Endodermal cell (in vitro differentiated cells): Measurements from ENCODE around the gene CHIC1. TPM values are rescaled to one million over a fixed set of nuclear protein-coding genes. Genes with fewer than 3 reads are reported as not detected.
"Not testable (repeated sequence)": the region's sequence is repeated elsewhere in the genome, so short reads cannot be mapped to it uniquely, and the experiment has no call there.

ENCODE experiments used
- DNase-seq: peaks from one replicate; pipeline ENCODE4 v3.0.0-alpha.2; 2017
- H3K27ac ChIP-seq: 2 replicates; pipeline ENCODE4 v1.5.1; 2013; ENCODE audit warnings: mild to moderate bottlenecking, low read depth, low read length, moderate library complexity
- H3K27me3 ChIP-seq: 2 replicates; pipeline ENCODE4 v1.6.1; 2013; ENCODE audit warnings: mild to moderate bottlenecking, low read length, moderate library complexity; ENCODE audit not compliant: insufficient read depth, control insufficient read depth, poor library complexity, severe bottlenecking
- H3K36me3 ChIP-seq: 2 replicates; pipeline ENCODE4 v1.7.0; 2013; ENCODE audit warnings: mild to moderate bottlenecking, low read length, moderate library complexity; ENCODE audit not compliant: control insufficient read depth, insufficient read depth
- H3K4me1 ChIP-seq: one replicate; pipeline ENCODE4 v1.7.0; 2013; ENCODE audit warnings: low read length; ENCODE audit not compliant: control insufficient read depth, insufficient read depth
- H3K4me3 ChIP-seq: 2 replicates; pipeline ENCODE4 v1.5.1; 2013; ENCODE audit warnings: mild to moderate bottlenecking, low read length, moderate library complexity
- H3K9ac ChIP-seq: 2 replicates; pipeline ENCODE4 v1.6.1; 2013; ENCODE audit warnings: mild to moderate bottlenecking, low read length, moderate library complexity; ENCODE audit not compliant: poor library complexity, severe bottlenecking; ENCODE audit errors: extremely low read depth
- H3K9me3 ChIP-seq: 2 replicates; pipeline ENCODE4 v1.6.1; 2013; ENCODE audit warnings: mild to moderate bottlenecking, low read length, moderate library complexity; ENCODE audit not compliant: control insufficient read depth
- H3K27ac Mint-ChIP-seq: 2 replicates; pipeline ENCODE4 v1.8.0; 2020; ENCODE audit warnings: mixed read lengths
- H3K27me3 Mint-ChIP-seq: 2 replicates; pipeline ENCODE4 v1.8.0; 2021; ENCODE audit warnings: mild to moderate bottlenecking, mixed read lengths; ENCODE audit not compliant: insufficient read depth
- H3K36me3 Mint-ChIP-seq: 2 replicates; pipeline ENCODE4 v1.8.0; 2020; ENCODE audit warnings: low read depth, mixed read lengths
- H3K4me1 Mint-ChIP-seq: 2 replicates; pipeline ENCODE4 v1.8.0; 2020; ENCODE audit warnings: mixed read lengths
- H3K4me3 Mint-ChIP-seq: 2 replicates; pipeline ENCODE4 v1.8.0; 2020; ENCODE audit warnings: mild to moderate bottlenecking, moderate library complexity, mixed read lengths
- H3K9me3 Mint-ChIP-seq: 2 replicates; pipeline ENCODE4 v1.8.0; 2020; ENCODE audit warnings: mild to moderate bottlenecking, mixed read lengths
- WGBS, 2 experiments: methylation state at CpG; one replicate each; pipeline versions ENCODE4 v1.1.5 to v1.1.7; 2013; ENCODE audit warnings: missing lambda C conversion rate in 2 of 2, mixed read lengths in 1 of 2; ENCODE audit not compliant: insufficient coverage in 1 of 2, insufficient read length in 1 of 2; 5-methylcytosine and 5-hydroxymethylcytosine counted together
- total RNA-seq, 2 donors: library from RNA; stranded (reverse); fragmentation: NEBNext Ultra II Directional in 1 of 2; extraction: Animal tissue kit (Norgen Biotek cat#: 25700) in 1 of 2; gene quantifications; 2 replicates in 1 of 2; 3 replicates in 1 of 2; pipeline ENCODE4 v1.2.1, GENCODE V29; 2021
- TF ChIP-seq, protein P1 (sequence below): fragments of 200-600 bp; sonication (generic); conservative IDR thresholded peaks from 2 replicates; pipeline ENCODE4 v1.5.0; 2021; ENCODE audit warnings: antibody characterized with exemption, mild to moderate bottlenecking

CHIC1 gene
- total RNA-seq, 2 donors from 2014 or later = 6.1 to 7.4 TPM

DNA sequence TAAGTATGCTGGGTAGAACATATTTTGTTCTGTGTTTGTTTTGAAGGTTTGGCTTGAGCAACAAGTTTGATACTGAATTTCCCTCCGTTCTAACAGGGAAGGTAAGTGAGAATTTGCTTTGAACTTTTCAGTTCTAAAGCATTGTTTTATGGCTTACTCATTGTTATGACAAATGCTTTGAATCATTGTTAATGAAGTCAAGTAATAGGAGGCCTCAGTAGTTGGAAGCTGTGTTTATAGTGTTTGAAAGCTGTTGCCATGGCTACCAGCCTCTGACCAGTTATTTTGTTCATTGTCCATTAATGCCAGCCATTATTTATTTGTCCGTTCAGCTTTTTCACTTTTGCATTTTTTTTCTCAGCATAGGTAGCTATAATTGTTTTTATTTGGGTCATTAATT, 14.4 kb downstream of the CHIC1 start:
- Histone ChIP-seq H3K27ac (no peak overlapping the region), H3K4me3 (no peak overlapping the region), H3K36me3 (no peaks in the 10 kb centered on the region), H3K4me1 (no peaks in the 10 kb centered on the region), H3K9me3 (no peaks in the 10 kb centered on the region), H3K27me3 (no peaks in the 10 kb centered on the region), H3K9ac (no peak overlapping the region)
- 47% methylated on average over 1 of the region's 2 CpGs; no CpG with 5 or more reads in 1 of the 2 experiments for WGBS, 2 experiments
- Mint-ChIP-seq H3K27ac (no peak overlapping the region), H3K4me3 (no peak overlapping the region), H3K9me3 (peaks cover 7% of the 10 kb centered on the region), H3K36me3 (no peaks in the 10 kb centered on the region), H3K27me3 (no peaks in the 10 kb centered on the region), H3K4me1 (no peaks in the 10 kb centered on the region)
- no peak for DNase-seq
- TF ChIP-seq, protein P1, sequence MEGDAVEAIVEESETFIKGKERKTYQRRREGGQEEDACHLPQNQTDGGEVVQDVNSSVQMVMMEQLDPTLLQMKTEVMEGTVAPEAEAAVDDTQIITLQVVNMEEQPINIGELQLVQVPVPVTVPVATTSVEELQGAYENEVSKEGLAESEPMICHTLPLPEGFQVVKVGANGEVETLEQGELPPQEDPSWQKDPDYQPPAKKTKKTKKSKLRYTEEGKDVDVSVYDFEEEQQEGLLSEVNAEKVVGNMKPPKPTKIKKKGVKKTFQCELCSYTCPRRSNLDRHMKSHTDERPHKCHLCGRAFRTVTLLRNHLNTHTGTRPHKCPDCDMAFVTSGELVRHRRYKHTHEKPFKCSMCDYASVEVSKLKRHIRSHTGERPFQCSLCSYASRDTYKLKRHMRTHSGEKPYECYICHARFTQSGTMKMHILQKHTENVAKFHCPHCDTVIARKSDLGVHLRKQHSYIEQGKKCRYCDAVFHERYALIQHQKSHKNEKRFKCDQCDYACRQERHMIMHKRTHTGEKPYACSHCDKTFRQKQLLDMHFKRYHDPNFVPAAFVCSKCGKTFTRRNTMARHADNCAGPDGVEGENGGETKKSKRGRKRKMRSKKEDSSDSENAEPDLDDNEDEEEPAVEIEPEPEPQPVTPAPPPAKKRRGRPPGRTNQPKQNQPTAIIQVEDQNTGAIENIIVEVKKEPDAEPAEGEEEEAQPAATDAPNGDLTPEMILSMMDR = no peak

GRCh38 chrX:73581002-73581628, 18.1 kb downstream of the CHIC1 start:
- Mint-ChIP-seq H3K4me3 (no peak overlapping the region), H3K9me3 (no peaks in the 10 kb centered on the region), H3K27me3 (no peaks in the 10 kb centered on the region), H3K27ac (no peak overlapping the region), H3K36me3 (peaks cover 2% of the 10 kb centered on the region), H3K4me1 (no peaks in the 10 kb centered on the region)
- no peaks in the 10 kb centered on the region for H3K9me3 ChIP-seq
- no peak overlapping the region for H3K4me3 ChIP-seq
- no peaks in the 10 kb centered on the region for H3K27me3 ChIP-seq
- H3K4me1 ChIP-seq = no peaks in the 10 kb centered on the region
- TF ChIP-seq, protein P1 = no peak
- WGBS, 2 experiments = 40 to 67% methylated on average over 1 of the region's 3 CpGs
- H3K27ac ChIP-seq = no peak overlapping the region
- H3K36me3 ChIP-seq = no peaks in the 10 kb centered on the region
- no peak for DNase-seq
- H3K9ac ChIP-seq = no peak overlapping the region

- H3K9ac ChIP-seq, H3K4me3 ChIP-seq, H3K9me3 ChIP-seq, H3K36me3 ChIP-seq, H3K4me1 Mint-ChIP-seq, DNase-seq, H3K4me3 Mint-ChIP-seq, H3K27ac ChIP-seq, H3K27ac Mint-ChIP-seq, H3K27me3 ChIP-seq, H3K4me1 ChIP-seq, H3K27me3 Mint-ChIP-seq: not testable (repeated sequence)
- Mint-ChIP-seq H3K36me3 (peaks cover 40% of the 10 kb centered on the region), H3K9me3 (peaks cover 32% of the 10 kb centered on the region)
- WGBS, 2 experiments = 83% methylated on average over 1 of the region's 1 CpG; no CpG with 5 or more reads in 1 of the 2 experiments
These were observed 34.8 kb downstream of the CHIC1 start for GRCh38 chrX:73597758-73598157.

DNA sequence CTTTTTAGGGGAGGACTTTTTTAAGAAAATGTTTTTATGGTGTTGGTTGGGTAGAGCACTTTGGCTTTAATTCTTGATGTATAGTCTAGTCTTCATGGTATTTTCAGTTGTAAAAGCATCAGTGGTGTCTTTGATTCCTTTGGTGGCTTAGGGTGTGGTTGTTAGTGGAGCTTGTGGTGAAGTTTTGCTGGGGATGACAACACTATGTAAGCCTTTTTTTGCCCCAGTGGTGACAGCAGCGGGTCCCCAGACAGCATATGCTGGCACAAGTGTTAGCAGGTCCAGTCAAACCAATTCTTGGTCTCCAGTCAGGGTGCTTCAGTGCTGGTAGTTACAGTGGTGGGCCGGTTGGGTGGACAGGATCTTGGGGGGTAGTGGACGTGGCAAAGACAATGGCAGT, 52.0 kb downstream of the CHIC1 start:
- H3K4me3 Mint-ChIP-seq = no peak overlapping the region
- no peaks in the 10 kb centered on the region for H3K4me1 Mint-ChIP-seq
- peaks cover 59% of the 10 kb centered on the region for H3K9me3 Mint-ChIP-seq
- Histone ChIP-seq H3K36me3 (no peaks in the 10 kb centered on the region), H3K9me3 (peaks cover 9% of the 10 kb centered on the region), H3K4me3 (no peak overlapping the region), H3K4me1 (no peaks in the 10 kb centered on the region), H3K9ac (no peak overlapping the region), H3K27ac (no peak overlapping the region), H3K27me3 (no peaks in the 10 kb centered on the region)
- DNase-seq = no peak
- no peaks in the 10 kb centered on the region for H3K27me3 Mint-ChIP-seq
- WGBS, 2 experiments = 83 to 91% methylated on average over 1 to 3 of the region's 3 CpGs
- no peak overlapping the region for H3K27ac Mint-ChIP-seq
- TF ChIP-seq, protein P1 = no peak
- H3K36me3 Mint-ChIP-seq = peaks cover 32% of the 10 kb centered on the region

- not testable (repeated sequence) for H3K4me1 ChIP-seq, H3K27ac Mint-ChIP-seq, H3K4me1 Mint-ChIP-seq, H3K27me3 Mint-ChIP-seq, H3K27me3 ChIP-seq, H3K27ac ChIP-seq, H3K9ac ChIP-seq, H3K36me3 ChIP-seq, H3K4me3 Mint-ChIP-seq, DNase-seq, H3K4me3 ChIP-seq
- H3K9me3 ChIP-seq = peaks cover 39% of the 10 kb centered on the region
- 78% methylated on average over 1 of the region's 2 CpGs; no CpG with 5 or more reads in 1 of the 2 experiments for WGBS, 2 experiments
- H3K9me3 Mint-ChIP-seq = peaks cover 90% of the 10 kb centered on the region
- peaks cover 56% of the 10 kb centered on the region for H3K36me3 Mint-ChIP-seq
These were observed 78.7 kb downstream of the CHIC1 start for GRCh38 chrX:73641669-73642068.
